GM18505 (cell line): ENCODE data around the gene SLC15A4.
A peak's percentile ranks its signal among the peaks of the same experiment; 100 is the strongest.
"Not testable (repeated sequence)": the region's sequence is repeated elsewhere in the genome, so short reads cannot be mapped to it uniquely, and the experiment has no call there.

ENCODE experiments used
- ATAC-seq: cut with Tn5 transposase; IDR thresholded peaks from one replicate; pipeline ENCODE4 v1.9.1; 2021; ENCODE audit not compliant: unreplicated experiment
- POLR2A ChIP-seq: IDR thresholded peaks from 4 replicates; pipeline ENCODE4 v1.6.1; 2011; ENCODE audit warnings: borderline replicate concordance; ENCODE audit not compliant: insufficient read depth, insufficient read length; ENCODE audit errors: extremely low read depth

SLC15A4 gene

GRCh38 chr12:128852885-128853599, 29.3 kb upstream of the SLC15A4 start, which contains the start of gene GLT1D1:
Gene GLT1D1 (plus strand): TSS chr12:128853478. CDS start chr12:128853582, 104 bp downstream.
- ATAC-seq: peak; percentile 49

DNA sequence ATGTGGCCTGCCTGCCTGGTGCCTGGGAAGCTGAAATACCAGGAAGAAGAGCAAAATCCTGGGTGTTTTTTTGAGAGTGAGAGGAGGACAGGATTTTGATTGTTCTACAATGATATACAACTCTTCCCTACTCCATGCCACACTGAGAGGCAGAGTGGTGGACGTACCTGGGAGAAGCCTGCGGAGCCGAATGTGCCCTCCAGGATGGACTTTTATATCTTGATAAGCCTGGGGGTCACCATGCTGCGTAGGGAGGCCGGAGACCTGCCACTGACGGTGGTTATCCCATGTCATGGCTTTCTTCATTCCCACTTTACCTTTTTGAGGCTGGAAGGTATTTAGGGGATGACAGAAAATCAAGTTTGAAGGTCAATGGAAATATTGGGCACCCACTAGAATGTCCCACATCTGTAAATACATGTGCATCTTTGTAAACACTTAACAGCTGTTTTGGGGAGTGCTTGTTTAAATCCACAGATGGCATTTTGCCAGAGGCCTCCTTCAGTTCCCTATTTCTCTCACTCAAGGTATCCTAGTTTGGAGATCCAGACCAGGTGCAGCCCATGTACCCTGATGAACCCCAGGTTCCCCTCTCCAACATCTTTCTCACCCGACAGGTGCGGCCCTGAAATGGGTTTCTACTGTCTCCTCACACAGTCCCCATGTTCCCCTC, 28.4 kb upstream of the SLC15A4 start:
- TF ChIP-seq POLR2A: no peak
- no peak for ATAC-seq

More at GRCh38 chr12:128852885-128853599, 29.3 kb upstream of the SLC15A4 start, which contains the start of gene GLT1D1:
- no peak for TF ChIP-seq POLR2A

DNA sequence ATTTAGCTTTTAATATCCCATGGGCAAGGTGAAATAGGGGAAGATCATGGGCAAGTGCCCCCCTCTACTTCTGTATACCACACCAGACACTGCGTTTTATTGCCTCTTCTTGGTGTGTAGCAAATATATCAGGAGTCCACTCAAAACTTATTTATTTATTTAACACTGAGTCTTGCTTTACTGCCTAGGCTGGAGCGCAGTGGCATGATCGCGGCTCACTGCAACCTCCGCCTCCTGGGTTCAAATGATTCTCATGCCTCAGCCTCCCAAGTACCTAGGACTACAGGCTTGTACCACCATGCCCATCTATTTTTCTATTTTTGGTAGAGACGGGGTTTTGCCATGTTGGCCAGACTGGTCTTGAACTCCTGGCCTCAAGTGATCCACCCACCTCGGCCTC, 27.7 kb upstream of the SLC15A4 start:
- not testable (repeated sequence) for ATAC-seq

DNA sequence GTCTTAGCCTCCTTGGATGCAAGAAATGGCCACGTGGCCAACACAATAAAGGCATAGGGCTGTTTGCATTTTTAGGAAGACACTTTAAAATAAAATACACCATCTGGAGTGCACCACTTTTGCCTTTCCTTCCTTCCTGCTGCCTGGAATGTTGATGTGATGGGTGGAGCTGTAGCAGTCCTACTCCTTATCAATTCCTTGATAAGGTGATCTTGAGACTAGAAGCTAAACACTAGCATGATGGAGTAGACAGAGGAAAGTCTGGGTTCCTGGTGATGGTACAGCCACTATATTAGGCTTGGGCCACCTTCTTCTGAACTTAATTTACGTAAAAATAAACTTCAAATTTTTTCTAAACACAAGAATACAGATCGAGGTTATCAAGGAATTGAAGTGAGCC, 26.6 kb upstream of the SLC15A4 start:
- ATAC-seq: no peak
- no peak for TF ChIP-seq POLR2A

GRCh38 chr12:128849806-128850205, 26.0 kb upstream of the SLC15A4 start:
- not testable (repeated sequence) for ATAC-seq

DNA sequence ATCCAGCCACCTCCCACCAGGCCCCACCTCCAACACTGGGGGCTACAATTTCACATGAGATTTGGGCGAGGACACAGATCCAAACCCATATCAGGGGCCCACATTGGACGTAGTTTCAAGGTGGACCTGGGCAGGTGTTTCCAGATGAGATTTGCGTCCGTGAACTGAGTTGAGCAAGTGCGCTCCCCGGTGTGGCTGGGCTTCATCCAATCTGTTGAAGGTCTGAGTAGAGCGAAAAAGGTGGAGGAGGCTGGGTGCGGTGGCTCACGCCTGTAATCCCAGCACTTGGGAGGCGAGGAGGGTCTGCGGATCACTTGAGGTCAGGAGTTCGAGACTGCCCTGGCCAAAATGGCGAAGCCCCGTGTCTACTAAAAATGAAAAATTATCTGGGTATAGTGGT, 24.6 kb upstream of the SLC15A4 start:
- TF ChIP-seq POLR2A: no peak
- ATAC-seq: no peak

DNA sequence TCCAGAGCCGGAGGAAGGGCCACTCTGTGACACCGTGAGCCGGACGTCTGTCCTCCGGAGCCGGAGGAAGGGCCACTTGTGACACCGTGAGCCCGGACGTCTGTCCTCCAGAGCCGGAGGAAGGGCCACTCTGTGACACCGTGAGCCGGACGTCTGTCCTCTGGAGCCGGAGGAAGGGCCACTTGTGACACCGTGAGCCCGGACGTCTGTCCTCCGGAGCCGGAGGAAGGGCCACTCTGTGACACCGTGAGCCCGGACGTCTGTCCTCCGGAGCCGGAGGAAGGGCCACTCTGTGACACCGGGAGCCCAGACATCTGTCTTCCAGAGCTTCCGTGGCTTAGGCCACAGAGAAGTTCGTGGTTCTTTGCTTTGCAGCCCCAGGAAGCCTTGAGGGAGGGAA, 22.9 kb upstream of the SLC15A4 start:
- ATAC-seq: not testable (repeated sequence)

DNA sequence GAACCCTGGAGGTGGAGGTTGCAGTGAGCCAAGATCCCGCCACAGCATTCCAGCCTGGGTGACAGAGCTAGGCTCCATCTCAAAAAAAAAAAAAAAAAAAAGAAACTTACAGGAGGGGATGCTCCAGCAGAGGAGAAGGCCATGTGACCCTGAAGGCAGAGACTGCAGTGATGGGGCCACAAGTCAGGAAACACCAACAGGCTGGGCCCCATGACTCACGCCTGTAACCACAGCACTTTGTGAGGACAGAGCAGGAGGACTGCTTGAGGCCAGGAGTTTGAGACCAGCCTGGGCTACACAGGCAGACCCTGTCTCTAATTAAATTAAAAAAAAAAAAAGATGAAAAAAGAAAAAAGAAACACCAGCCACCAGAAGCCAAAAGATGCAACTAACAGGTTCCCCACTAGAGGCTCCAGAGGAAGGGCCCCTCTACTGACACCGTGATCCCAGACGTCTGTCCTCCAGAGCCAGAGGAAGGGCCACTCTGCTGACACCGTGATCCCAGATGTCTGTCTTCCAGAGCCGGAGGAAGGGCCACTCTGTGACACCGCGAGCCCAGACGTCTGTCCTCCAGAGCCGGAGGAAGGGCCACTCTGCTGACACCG, 20.4 kb upstream of the SLC15A4 start:
- TF ChIP-seq POLR2A: no peak
- ATAC-seq: no peak

DNA sequence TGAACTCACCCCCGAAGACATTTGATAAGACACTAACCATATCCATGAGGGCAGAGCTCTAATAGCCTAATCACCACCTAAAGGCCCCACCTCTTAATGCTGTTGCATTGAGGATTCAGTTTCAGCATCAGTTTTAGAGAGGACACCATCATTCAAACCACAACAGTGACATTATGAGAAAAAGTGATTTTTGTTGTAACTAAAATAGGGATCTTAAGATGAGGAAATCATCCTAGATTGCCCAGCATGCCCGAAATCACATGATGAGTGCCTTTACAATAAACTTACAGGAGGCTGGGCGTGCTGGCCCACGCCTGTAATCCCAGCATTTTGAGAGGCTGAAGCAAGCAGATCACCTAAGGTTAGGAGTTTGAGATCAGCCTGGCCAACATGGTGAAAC, 19.8 kb upstream of the SLC15A4 start:
- no peak for ATAC-seq
- no peak for TF ChIP-seq POLR2A

- TF ChIP-seq POLR2A: no peak
- ATAC-seq: no peak
Measured at GRCh38 chr12:128842579-128842978, 18.8 kb upstream of the SLC15A4 start.

- ATAC-seq: peak; percentile 76
- TF ChIP-seq POLR2A: no peak
Measured at GRCh38 chr12:128840862-128841468, 17.2 kb upstream of the SLC15A4 start.

GRCh38 chr12:128839885-128840284, 16.1 kb upstream of the SLC15A4 start:
- not testable (repeated sequence) for ATAC-seq

GRCh38 chr12:128833418-128833817, 9.7 kb upstream of the SLC15A4 start:
- ATAC-seq: no peak
- TF ChIP-seq POLR2A: no peak

DNA sequence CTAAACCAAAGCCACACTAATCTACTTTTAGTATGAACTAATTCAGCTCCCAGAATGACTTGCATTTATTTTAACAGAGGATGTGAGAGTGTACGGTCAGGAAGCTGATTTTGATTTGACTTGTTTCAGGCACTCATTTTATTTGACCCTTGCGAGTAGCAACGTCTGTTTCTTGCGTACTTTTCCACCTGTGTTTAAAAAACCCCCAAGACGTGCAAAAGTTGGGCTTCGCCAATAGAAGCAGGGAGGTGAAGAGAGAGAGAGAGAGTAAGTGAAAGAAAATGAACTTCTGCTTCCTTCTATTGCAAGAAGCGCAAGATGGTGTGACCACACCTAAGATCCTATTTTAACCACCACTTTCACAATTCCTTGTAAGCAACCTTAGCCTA, 6.7 kb upstream of the SLC15A4 start:
- peak; percentile 54 for ATAC-seq
- TF ChIP-seq POLR2A: no peak
